Measurements from ENCODE around the gene AK8.

The AK8 gene

GRCh38 chr9:132748450-132748849 is 129.6 kb downstream of the AK8 start:
- in situ Hi-C loops (cut with MboI; ENCODE audit: low sequenced_read_pairs): no loop called here

DNA sequence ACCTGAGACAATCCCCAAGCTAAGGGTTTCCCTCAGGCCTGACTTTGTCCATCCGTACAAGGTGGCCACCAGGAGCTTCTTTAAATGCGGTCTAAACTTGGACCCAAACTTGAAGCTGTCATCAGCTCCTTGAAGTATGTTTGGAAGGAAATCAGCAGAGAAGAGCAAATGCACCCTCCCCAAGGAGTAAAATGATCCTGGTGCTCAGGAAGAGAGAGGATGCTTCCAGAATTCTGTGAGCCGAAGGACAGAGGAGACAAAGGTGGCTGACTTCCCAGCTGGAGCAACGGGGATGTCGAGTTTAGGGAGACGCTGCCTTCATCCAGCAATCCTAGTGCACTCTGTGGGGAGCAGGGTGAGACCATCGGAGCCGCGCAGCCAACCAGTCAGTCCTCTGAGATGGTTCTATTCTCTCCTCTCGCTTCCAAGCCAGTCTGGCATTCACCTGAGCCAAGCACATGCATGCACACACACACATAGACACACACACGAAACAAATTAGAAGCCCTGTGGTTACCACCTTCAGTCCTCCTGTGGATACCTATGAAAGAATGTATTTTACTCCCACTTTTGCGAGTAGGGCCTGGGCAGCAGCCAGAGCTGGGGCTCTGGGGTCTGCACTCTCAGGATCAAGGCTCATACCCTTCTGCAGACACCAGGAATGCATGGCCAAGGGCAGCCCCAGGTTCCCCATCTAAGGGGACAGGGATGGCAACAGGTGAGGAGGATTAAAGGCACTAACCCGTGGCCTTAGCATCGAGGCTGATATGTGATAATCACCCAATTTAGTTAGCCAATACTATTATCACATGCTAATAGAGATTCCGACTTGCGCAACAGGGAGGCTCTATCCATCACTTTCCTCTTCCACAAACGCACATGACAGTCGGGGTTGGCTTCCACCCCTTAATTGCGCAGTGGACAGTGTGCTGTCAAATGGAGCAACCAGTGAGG is 132.1 kb downstream of the AK8 start:
- in situ Hi-C loops (cut with MboI; ENCODE audit: low sequenced_read_pairs): no loop called here

DNA sequence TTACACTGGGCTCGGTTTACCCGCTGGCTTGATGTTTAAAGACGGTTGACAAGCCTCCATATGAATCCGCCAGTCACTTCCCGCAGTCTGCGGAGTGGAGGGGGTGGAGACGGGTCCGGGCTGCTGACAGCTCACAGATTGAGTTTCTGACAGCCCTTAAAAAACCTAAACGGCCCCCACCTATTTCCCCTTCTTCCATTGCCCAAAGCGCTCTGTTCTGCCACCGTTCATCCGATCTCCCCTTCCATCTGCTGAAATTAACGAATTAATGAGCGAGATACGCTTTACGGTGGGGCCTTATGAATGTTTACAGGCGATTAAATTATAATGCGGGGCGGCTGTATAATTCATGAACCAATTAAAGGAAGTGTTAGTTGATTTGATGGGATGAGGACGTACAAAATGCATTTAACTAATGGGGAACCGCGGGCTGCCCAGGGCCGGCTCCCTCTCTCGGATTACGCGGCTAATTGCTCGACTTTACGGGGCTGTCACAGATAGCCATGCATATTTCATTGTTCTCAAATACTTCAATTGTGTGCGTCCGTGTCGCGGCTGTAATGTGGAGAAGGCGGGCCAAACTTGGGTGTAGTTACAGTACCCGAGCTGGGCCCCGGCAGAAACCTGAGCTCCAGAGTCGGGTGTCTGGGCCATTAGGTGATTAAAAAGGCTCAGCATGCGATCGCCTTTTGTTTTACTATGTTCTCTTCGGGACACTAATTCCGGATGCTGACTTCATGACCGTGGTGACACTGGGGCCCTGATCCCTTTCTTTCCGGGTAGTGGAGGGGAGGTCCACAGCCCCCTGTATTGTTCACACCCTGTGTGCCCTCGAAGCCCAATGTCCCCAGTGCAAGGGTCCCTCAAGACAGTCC is 133.0 kb downstream of the AK8 start:
- in situ Hi-C loops (cut with MboI; ENCODE audit: low sequenced_read_pairs): no loop called here

- in situ Hi-C loops (cut with MboI; ENCODE audit: low sequenced_read_pairs): no loop called here
Measured at GRCh38 chr9:132743931-132744479, 134.1 kb downstream of the AK8 start.

DNA sequence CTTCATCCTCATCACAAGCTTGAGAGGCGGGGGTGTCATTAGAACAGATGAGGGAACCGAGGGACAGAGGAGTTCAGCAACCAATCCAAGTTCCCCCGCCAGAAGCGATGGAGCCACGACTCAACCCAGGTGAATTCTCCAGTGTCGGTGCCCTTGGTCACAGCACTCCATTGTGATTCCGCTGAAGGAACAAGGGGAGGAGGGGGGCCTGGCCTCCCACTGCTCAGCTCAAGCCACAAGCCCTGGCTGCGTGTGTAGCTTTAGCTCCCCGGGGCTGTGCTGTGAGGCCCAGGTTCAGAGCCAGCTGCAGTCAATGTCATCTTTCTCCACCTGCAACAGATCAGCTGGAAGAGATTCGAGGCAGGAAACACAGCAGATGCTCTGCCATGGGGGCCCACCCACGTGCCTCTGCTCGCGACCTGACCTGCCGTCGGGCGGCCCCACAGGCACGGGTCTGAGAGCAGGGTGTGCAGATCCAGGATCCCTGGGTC is 135.2 kb downstream of the AK8 start:
- in situ Hi-C loops (cut with MboI; ENCODE audit: low sequenced_read_pairs): no loop called here

DNA sequence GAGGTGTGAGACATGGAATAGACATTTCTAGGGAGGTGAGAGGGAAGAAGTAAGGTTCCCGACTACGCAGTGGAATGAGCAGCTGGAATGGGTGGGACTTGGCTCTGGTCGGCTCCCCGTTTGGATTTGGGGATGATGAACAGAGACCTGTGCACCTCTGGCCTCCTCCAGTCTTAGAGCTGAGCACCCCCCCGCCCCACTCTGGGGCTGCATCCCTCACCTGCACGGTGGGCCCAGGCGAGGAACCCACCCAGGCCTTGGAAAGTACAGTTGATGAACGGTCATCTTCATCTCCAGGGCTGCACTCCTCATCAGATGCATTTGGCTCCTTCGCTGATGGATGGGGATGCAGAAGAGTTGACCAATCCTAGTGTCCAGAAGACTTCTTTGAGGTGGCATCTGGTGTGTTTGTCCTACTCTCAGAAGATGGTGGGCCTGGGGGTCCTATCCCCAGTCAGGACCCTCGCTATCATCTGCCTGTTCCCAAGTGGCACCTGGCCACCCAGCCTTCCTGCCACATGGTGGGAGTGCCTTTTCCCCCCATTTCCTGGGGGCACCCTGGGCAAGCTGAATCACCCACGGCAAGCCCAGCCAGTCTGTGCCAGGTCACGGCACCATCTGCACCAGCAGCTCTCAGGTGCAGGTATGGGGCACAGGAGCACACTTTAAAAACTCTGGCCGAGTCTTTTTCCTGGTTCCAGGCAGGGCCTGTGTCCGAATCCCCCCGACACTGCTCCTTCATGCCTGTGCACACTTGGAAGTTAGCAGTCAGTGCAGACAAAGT is 137.4 kb downstream of the AK8 start:
- in situ Hi-C loops (cut with MboI; ENCODE audit: low sequenced_read_pairs): no loop called here

GRCh38 chr9:132739710-132740310 is 138.3 kb downstream of the AK8 start:
- in situ Hi-C loops (cut with MboI; ENCODE audit: low sequenced_read_pairs): no loop called here

- in situ Hi-C loops (cut with MboI; ENCODE audit: low sequenced_read_pairs): no loop called here
Measured at GRCh38 chr9:132733260-132733815, 144.7 kb downstream of the AK8 start.

DNA sequence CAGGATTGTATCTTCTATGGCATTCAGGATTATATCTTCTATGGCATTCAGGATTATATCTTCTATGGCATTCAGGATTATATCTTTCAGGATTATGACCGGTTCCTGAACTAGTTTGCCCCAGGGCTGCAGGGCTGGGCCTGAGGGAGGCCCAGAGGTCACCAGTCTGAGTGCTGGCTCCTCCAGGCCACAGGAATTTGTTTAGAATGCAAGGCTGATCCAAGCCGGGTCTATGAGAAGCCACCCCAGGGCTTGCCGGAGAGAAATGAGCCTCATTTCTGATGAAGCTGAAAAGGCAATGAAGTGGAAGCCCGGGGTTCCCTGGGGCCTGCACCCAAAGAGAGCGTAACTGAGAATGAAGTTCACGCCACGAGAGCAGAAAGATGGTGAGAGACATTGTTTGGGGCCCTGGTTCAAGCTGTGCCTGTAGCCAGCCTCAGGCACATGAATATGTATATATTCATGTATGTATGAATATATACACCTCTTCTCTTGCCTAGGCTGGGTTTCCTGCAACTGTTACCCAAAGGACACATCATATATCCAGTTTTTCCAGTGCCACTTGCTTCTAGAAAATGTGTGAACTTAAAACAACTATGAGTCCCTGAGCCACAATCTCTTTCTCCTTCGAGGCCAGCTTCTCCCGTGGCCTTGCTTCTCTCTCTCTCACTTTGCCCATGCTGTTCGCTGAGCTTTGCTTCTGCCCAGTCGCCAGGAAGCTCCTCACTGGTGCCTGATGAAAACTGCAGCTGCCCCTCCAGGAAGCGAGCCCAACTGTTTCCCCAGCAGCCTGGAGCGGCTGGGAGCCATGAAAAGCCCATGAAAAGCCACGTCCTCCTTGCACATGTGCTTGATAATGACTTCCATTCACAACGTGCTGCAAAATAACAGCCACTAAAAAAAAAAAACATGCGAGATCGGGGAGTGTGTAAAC is 145.5 kb downstream of the AK8 start:
- in situ Hi-C loops (cut with MboI; ENCODE audit: low sequenced_read_pairs): no loop called here

- in situ Hi-C loops (cut with MboI; ENCODE audit: low sequenced_read_pairs): no loop called here
Measured at GRCh38 chr9:132731230-132731629, 146.9 kb downstream of the AK8 start.

- in situ Hi-C loops (cut with MboI; ENCODE audit: low sequenced_read_pairs): no loop called here
Measured at GRCh38 chr9:132730054-132731033, 147.7 kb downstream of the AK8 start.

GRCh38 chr9:132729235-132729890 is 148.7 kb downstream of the AK8 start:
- in situ Hi-C loops (cut with MboI; ENCODE audit: low sequenced_read_pairs): no loop called here

DNA sequence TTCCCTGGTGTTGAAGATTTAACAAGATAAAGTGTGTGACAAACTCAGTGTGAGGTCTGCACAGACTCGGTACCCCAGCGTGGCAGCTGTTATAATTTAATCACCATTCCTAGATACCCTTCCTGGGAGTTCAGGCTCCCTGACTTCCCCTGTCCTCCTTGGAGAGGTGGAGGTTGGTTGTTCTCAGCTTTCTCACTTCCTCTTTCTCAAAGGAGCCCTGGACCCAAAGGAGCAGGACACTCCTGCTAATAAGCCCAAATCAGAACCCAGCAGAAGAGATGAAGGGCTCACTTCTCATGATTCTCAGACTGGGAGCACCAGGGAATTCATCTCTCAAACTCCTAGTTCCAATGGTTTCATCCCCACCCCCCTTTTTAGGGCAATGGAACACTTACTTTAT is 149.6 kb downstream of the AK8 start:
- in situ Hi-C loops (cut with MboI; ENCODE audit: low sequenced_read_pairs): no loop called here

GRCh38 chr9:132728071-132728470 is 150.0 kb downstream of the AK8 start:
- in situ Hi-C loops (cut with MboI; ENCODE audit: low sequenced_read_pairs): no loop called here

- in situ Hi-C loops (cut with MboI; ENCODE audit: low sequenced_read_pairs): no loop called here
Measured at GRCh38 chr9:132726576-132727130, 151.4 kb downstream of the AK8 start.

DNA sequence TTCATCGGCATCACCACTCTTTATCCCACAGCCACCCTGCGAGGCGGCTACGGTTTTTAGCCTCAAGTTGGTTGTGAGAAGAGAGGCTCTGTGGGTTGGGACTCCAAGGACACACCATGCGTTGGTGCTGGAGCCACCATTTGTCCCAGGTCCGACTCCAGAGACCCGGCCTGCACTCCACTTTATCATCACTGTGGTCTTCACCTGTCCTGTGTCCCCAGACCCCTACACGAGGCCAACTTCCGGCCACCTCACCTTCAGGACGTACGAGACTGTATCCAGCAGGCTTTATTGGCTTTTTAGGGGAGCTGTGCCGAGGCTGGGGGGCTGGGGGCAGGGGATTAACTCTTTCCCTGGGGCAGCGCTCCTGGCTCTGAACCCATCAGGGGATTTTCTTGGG is 152.8 kb downstream of the AK8 start:
- in situ Hi-C loops (cut with MboI; ENCODE audit: low sequenced_read_pairs): no loop called here

- in situ Hi-C loops (cut with MboI; ENCODE audit: low sequenced_read_pairs): no loop called here
Measured at GRCh38 chr9:132723809-132724208, 154.3 kb downstream of the AK8 start.

Measured in hTERT RPE-1 (cell line).